ENCODE results near the gene SLC18A3. TPM values are rescaled to one million over a fixed set of nuclear protein-coding genes. Genes with fewer than 3 reads are reported as not detected.

The SLC18A3 gene
- total RNA-seq, 1 experiment from 2014 or later = not detected

GRCh38 chr10:49593564-49593875 is 16.6 kb upstream of the SLC18A3 start:
- Mint-ChIP-seq H3K27ac (ENCODE audit: unreplicated experiment) (peak overlapping the region; percentile 7), H3K36me3 (ENCODE audit: insufficient read depth, unreplicated experiment) (peaks cover 4% of the 10 kb centered on the region), H3K9me3 (ENCODE audit: low read depth, unreplicated experiment) (no peaks in the 10 kb centered on the region), H3K27me3 (ENCODE audit: unreplicated experiment) (peaks cover 42% of the 10 kb centered on the region), H3K4me3 (ENCODE audit: low read depth, unreplicated experiment) (no peak overlapping the region), H3K4me1 (ENCODE audit: low read depth, unreplicated experiment) (peaks cover 8% of the 10 kb centered on the region)
- BruUV-seq (replicated peaks) = no TSS peak
- CTCF ChIA-PET = interaction anchor here (0.6 to 1.0 kb wide), 2 partner anchors 13 kb away, joined by 3 read pairs; no protein-coding TSS in a partner anchor
- intact Hi-C loops (cut with micrococcal nuclease; ENCODE audit: unreplicated experiment) = loop anchor here (10.0 kb wide), 2 partner anchors 171 to 321 kb away; partner anchors contain the start of gene OGDHL
- DNase-seq = no peak
- no peak for TF ChIP-seq CTCF (IDR thresholded peaks at IDR 0.05; ENCODE audit: unreplicated experiment)

DNA sequence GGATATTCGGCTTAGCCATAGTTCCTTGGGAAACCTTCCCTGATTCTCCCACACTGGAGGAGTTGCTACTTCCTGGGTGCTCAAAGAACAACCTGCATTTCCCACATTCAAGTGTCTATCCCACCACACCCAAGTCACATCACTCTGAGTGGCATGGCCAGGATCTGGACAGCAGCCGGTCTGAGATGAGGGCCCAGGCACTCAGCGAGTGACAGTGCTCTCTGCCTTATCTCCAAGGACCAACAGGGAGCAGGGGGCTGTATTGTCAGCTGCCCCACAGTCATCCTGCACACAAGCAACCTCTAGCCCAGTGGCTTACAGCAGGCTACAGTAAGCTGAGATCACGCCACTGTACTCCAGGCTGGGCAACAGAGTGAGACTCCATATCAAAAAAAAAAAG is 16.1 kb upstream of the SLC18A3 start:
- CTCF ChIA-PET = interaction anchor here (1.0 kb wide), 1 partner anchor 13 kb away, joined by 3 read pairs; no protein-coding TSS in a partner anchor

GRCh38 chr10:49594594-49594993 is 15.5 kb upstream of the SLC18A3 start:
- CTCF ChIA-PET = interaction anchor here (0.6 kb wide), 1 partner anchor 813 kb away, joined by 3 read pairs; no protein-coding TSS in a partner anchor
- Mint-ChIP-seq H3K9me3 (ENCODE audit: low read depth, unreplicated experiment) (no peaks in the 10 kb centered on the region), H3K27me3 (ENCODE audit: unreplicated experiment) (peaks cover 42% of the 10 kb centered on the region), H3K4me3 (ENCODE audit: low read depth, unreplicated experiment) (no peak overlapping the region), H3K27ac (ENCODE audit: unreplicated experiment) (no peak overlapping the region), H3K36me3 (ENCODE audit: insufficient read depth, unreplicated experiment) (peaks cover 5% of the 10 kb centered on the region), H3K4me1 (ENCODE audit: low read depth, unreplicated experiment) (peaks cover 8% of the 10 kb centered on the region)
- peak; percentile 67 for DNase-seq
- intact Hi-C loops (cut with micrococcal nuclease; ENCODE audit: unreplicated experiment) = loop anchor here (1.0 to 10.0 kb wide), 3 partner anchors 170 to 630 kb away; partner anchors contain the start of gene OGDHL
- BruUV-seq (replicated peaks) = no TSS peak
- peak; percentile 56 for TF ChIP-seq CTCF (IDR thresholded peaks at IDR 0.05; ENCODE audit: unreplicated experiment)

More for the DNA sequence above, 16.1 kb upstream of the SLC18A3 start:
- no peak for TF ChIP-seq CTCF (IDR thresholded peaks at IDR 0.05; ENCODE audit: unreplicated experiment)
- intact Hi-C loops (cut with micrococcal nuclease; ENCODE audit: unreplicated experiment) = loop anchor here (1.0 to 10.0 kb wide), 3 partner anchors 171 to 630 kb away; partner anchors contain the start of gene OGDHL
- peaks cover 5% of the 10 kb centered on the region for H3K36me3 Mint-ChIP-seq (ENCODE audit: insufficient read depth, unreplicated experiment)
- DNase-seq = no peak
- peaks cover 42% of the 10 kb centered on the region for H3K27me3 Mint-ChIP-seq (ENCODE audit: unreplicated experiment)
- no peaks in the 10 kb centered on the region for H3K9me3 Mint-ChIP-seq (ENCODE audit: low read depth, unreplicated experiment)
- H3K4me3 Mint-ChIP-seq (ENCODE audit: low read depth, unreplicated experiment) = no peak overlapping the region
- peaks cover 8% of the 10 kb centered on the region for H3K4me1 Mint-ChIP-seq (ENCODE audit: low read depth, unreplicated experiment)
- H3K27ac Mint-ChIP-seq (ENCODE audit: unreplicated experiment) = no peak overlapping the region
- no TSS peak for BruUV-seq (replicated peaks)

GRCh38 chr10:49595003-49595712 is 15.0 kb upstream of the SLC18A3 start:
- no peaks in the 10 kb centered on the region for H3K9me3 Mint-ChIP-seq (ENCODE audit: low read depth, unreplicated experiment)
- intact Hi-C loops (cut with micrococcal nuclease; ENCODE audit: unreplicated experiment) = loop anchor here (10.0 kb wide), 2 partner anchors 170 to 320 kb away; partner anchors contain the start of gene OGDHL
- H3K36me3 Mint-ChIP-seq (ENCODE audit: insufficient read depth, unreplicated experiment) = peaks cover 5% of the 10 kb centered on the region
- no peak for DNase-seq
- H3K27me3 Mint-ChIP-seq (ENCODE audit: unreplicated experiment) = peaks cover 45% of the 10 kb centered on the region
- no TSS peak for BruUV-seq (replicated peaks)
- no peak overlapping the region for H3K4me3 Mint-ChIP-seq (ENCODE audit: low read depth, unreplicated experiment)
- CTCF ChIA-PET = interaction anchor here (0.6 kb wide), 1 partner anchor 812 kb away, joined by 3 read pairs; no protein-coding TSS in a partner anchor
- peaks cover 8% of the 10 kb centered on the region for H3K4me1 Mint-ChIP-seq (ENCODE audit: low read depth, unreplicated experiment)
- H3K27ac Mint-ChIP-seq (ENCODE audit: unreplicated experiment) = no peak overlapping the region
- no peak for TF ChIP-seq CTCF (IDR thresholded peaks at IDR 0.05; ENCODE audit: unreplicated experiment)

All from Calu3 (cell line).